ENCODE results near the gene ERC2. TPM values are rescaled to one million over a fixed set of nuclear protein-coding genes. Genes with fewer than 3 reads are reported as not detected.

The ERC2 gene
- total RNA-seq, 1 experiment from 2014 or later, result 0.90 TPM

GRCh38 chr3:56428667-56429066 is 39.6 kb downstream of the ERC2 start:
- Histone ChIP-seq H3K9me3 (ENCODE audit: low read depth, low read length, poor library complexity, severe bottlenecking) (no peaks in the 10 kb centered on the region), H3K4me1 (ENCODE audit: insufficient read depth, low read length, poor library complexity, severe bottlenecking) (no peaks in the 10 kb centered on the region), H3K27me3 (replicated peaks; ENCODE audit: insufficient read depth, low read depth, low read length, poor library complexity) (no peaks in the 10 kb centered on the region), H3K4me3 (ENCODE audit: low read depth, low read length, poor library complexity, severe bottlenecking) (no peak overlapping the region), H3K36me3 (ENCODE audit: insufficient read depth, low read length, poor library complexity, severe bottlenecking) (no peaks in the 10 kb centered on the region), H3K27ac (ENCODE audit: low read depth, low read length, poor library complexity, severe bottlenecking) (no peak overlapping the region)
- DNase-seq (ENCODE audit: low spot score), result no peak
- CTCF ChIA-PET, result no interaction called here
- TF ChIP-seq EZH2 (IDR thresholded peaks at IDR 0.05; ENCODE audit: borderline replicate concordance, low read depth, low read length, poor library complexity, severe bottlenecking) (no peak), CTCF (conservative IDR thresholded peaks at IDR 0.05; ENCODE audit: low read depth, low read length) (no peak)
- POLR2A ChIA-PET (ENCODE audit: low non-redundant PET), result no interaction called here
- intact Hi-C loops (cut with micrococcal nuclease; ENCODE audit: unreplicated experiment), result no loop called here
- BruUV-seq (replicated peaks), result no TSS peak

DNA sequence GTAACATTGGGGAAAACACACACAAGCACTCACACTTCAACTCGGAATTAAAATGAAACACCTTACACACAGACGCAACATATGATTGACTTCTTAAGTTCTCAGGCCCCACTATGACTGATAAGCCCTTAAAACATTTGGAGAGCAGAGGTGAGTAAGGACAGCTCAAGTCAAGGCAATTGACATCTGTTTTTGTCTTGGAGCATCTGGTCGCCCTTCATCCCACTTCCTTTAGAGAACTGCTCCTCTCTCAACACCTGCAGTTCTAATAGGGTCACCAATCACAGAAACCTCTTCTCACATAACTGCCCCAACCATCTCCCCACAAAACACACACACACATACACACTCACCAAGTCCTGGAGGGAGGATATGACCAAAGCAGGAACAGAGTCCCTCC is 43.4 kb downstream of the ERC2 start:
- CTCF ChIA-PET, result no interaction called here
- TF ChIP-seq EZH2 (IDR thresholded peaks at IDR 0.05; ENCODE audit: borderline replicate concordance, low read depth, low read length, poor library complexity, severe bottlenecking) (no peak), CTCF (conservative IDR thresholded peaks at IDR 0.05; ENCODE audit: low read depth, low read length) (no peak)
- DNase-seq (ENCODE audit: low spot score), result no peak
- POLR2A ChIA-PET (ENCODE audit: low non-redundant PET), result interaction anchor here (0.7 kb wide), 1 partner anchor 34 kb away, joined by 3 read pairs; no protein-coding TSS in a partner anchor
- no peak overlapping the region for H3K27ac ChIP-seq (ENCODE audit: low read depth, low read length, poor library complexity, severe bottlenecking)
- intact Hi-C loops (cut with micrococcal nuclease; ENCODE audit: unreplicated experiment), result no loop called here
- H3K4me3 ChIP-seq (ENCODE audit: low read depth, low read length, poor library complexity, severe bottlenecking), result no peak overlapping the region
- H3K36me3 ChIP-seq (ENCODE audit: insufficient read depth, low read length, poor library complexity, severe bottlenecking), result no peaks in the 10 kb centered on the region
- no TSS peak for BruUV-seq (replicated peaks)
- no peaks in the 10 kb centered on the region for H3K27me3 ChIP-seq (replicated peaks; ENCODE audit: insufficient read depth, low read depth, low read length, poor library complexity)
- H3K9me3 ChIP-seq (ENCODE audit: low read depth, low read length, poor library complexity, severe bottlenecking), result no peaks in the 10 kb centered on the region
- no peaks in the 10 kb centered on the region for H3K4me1 ChIP-seq (ENCODE audit: insufficient read depth, low read length, poor library complexity, severe bottlenecking)

GRCh38 chr3:56424336-56424735 is 43.9 kb downstream of the ERC2 start:
- no TSS peak for BruUV-seq (replicated peaks)
- TF ChIP-seq CTCF (conservative IDR thresholded peaks at IDR 0.05; ENCODE audit: low read depth, low read length), result no peak
- TF ChIP-seq EZH2 (IDR thresholded peaks at IDR 0.05; ENCODE audit: borderline replicate concordance, low read depth, low read length, poor library complexity, severe bottlenecking), result no peak
- POLR2A ChIA-PET (ENCODE audit: low non-redundant PET), result interaction anchor here (0.7 kb wide), 1 partner anchor 35 kb away, joined by 3 read pairs; no protein-coding TSS in a partner anchor
- Histone ChIP-seq H3K4me3 (ENCODE audit: low read depth, low read length, poor library complexity, severe bottlenecking) (no peak overlapping the region), H3K27ac (ENCODE audit: low read depth, low read length, poor library complexity, severe bottlenecking) (no peak overlapping the region), H3K36me3 (ENCODE audit: insufficient read depth, low read length, poor library complexity, severe bottlenecking) (no peaks in the 10 kb centered on the region), H3K27me3 (replicated peaks; ENCODE audit: insufficient read depth, low read depth, low read length, poor library complexity) (no peaks in the 10 kb centered on the region), H3K4me1 (ENCODE audit: insufficient read depth, low read length, poor library complexity, severe bottlenecking) (no peaks in the 10 kb centered on the region), H3K9me3 (ENCODE audit: low read depth, low read length, poor library complexity, severe bottlenecking) (no peaks in the 10 kb centered on the region)
- CTCF ChIA-PET, result no interaction called here
- no peak for DNase-seq (ENCODE audit: low spot score)
- intact Hi-C loops (cut with micrococcal nuclease; ENCODE audit: unreplicated experiment), result no loop called here

Data from A673 (cell line).